Ramos (cell line): ENCODE measurements around the gene PNMA6A.
"Not testable (repeated sequence)": the region's sequence is repeated elsewhere in the genome, so short reads cannot be mapped to it uniquely, and the experiment has no call there.

ENCODE experiments used
- in situ Hi-C: fragments of 300-500 bp; cut with MboI; formaldehyde crosslinking; loops from one replicate; pipeline ENCODE4 v1.14.3; 2022; ENCODE audit warnings: low sequenced_read_pairs; ENCODE audit not compliant: unreplicated experiment

The PNMA6A gene

GRCh38 chrX:153071909-153072583 lies at the start of gene PNMA6A:
PNMA6A (plus strand) TSS chrX:153072454; CDS start chrX:153073063, 609 bp downstream.
- in situ Hi-C loops = not testable (repeated sequence)

GRCh38 chrX:153026501-153026900 lies 45.8 kb upstream of the PNMA6A start:
- in situ Hi-C loops = loop anchor here (25.0 kb wide), 1 partner anchor 361 kb away; no protein-coding TSS in a partner anchor

GRCh38 chrX:153028487-153028886 lies 43.8 kb upstream of the PNMA6A start:
- in situ Hi-C loops = loop anchor here (25.0 kb wide), 1 partner anchor 359 kb away; no protein-coding TSS in a partner anchor

- in situ Hi-C loops = loop anchor here (25.0 kb wide), 1 partner anchor 358 kb away; no protein-coding TSS in a partner anchor
Measured at GRCh38 chrX:153029162-153029561, 43.1 kb upstream of the PNMA6A start.

- in situ Hi-C loops = loop anchor here (25.0 kb wide), 1 partner anchor 357 kb away; no protein-coding TSS in a partner anchor
Measured at GRCh38 chrX:153029875-153030274, 42.4 kb upstream of the PNMA6A start.

GRCh38 chrX:153030801-153031200 lies 41.5 kb upstream of the PNMA6A start:
- in situ Hi-C loops = loop anchor here (25.0 kb wide), 1 partner anchor 356 kb away; no protein-coding TSS in a partner anchor

- in situ Hi-C loops = loop anchor here (25.0 kb wide), 1 partner anchor 355 kb away; no protein-coding TSS in a partner anchor
Measured at GRCh38 chrX:153032397-153033118, 39.7 kb upstream of the PNMA6A start.

GRCh38 chrX:153049093-153049492 lies 23.2 kb upstream of the PNMA6A start:
- in situ Hi-C loops = loop anchor here (25.0 kb wide), 1 partner anchor 338 kb away; no protein-coding TSS in a partner anchor

- in situ Hi-C loops = no loop called here
Measured at GRCh38 chrX:153052534-153052933, 19.7 kb upstream of the PNMA6A start.

GRCh38 chrX:153055871-153056749 lies 16.1 kb upstream of the PNMA6A start, which contains the start of gene PNMA3:
PNMA3 (plus strand) TSS chrX:153056470; CDS start chrX:153057056, 586 bp downstream.
- in situ Hi-C loops = no loop called here

- in situ Hi-C loops = no loop called here
Measured at GRCh38 chrX:153057281-153057680, 15.0 kb upstream of the PNMA6A start.

GRCh38 chrX:153059191-153060094 lies 12.8 kb upstream of the PNMA6A start:
- in situ Hi-C loops = no loop called here

GRCh38 chrX:153060095-153060445 lies 12.2 kb upstream of the PNMA6A start:
- in situ Hi-C loops = no loop called here

GRCh38 chrX:153061732-153062131 lies 10.5 kb upstream of the PNMA6A start:
- in situ Hi-C loops = no loop called here

GRCh38 chrX:153063315-153063714 lies 8.9 kb upstream of the PNMA6A start:
- in situ Hi-C loops = no loop called here

GRCh38 chrX:153064061-153064460 lies 8.2 kb upstream of the PNMA6A start:
- in situ Hi-C loops = no loop called here

GRCh38 chrX:153065389-153065788 lies 6.9 kb upstream of the PNMA6A start:
- in situ Hi-C loops = no loop called here

GRCh38 chrX:153066402-153066801 lies 5.9 kb upstream of the PNMA6A start:
- in situ Hi-C loops = not testable (repeated sequence)

- in situ Hi-C loops = not testable (repeated sequence)
Measured at GRCh38 chrX:153073331-153073730, 1.1 kb downstream of the PNMA6A start.
